NCI-H82 treated with DMSO at 0.1 percent for 48 hours (cell line): ENCODE results near the gene PPARG.

Experiments
- DNase-seq: peaks from one replicate; lab custom pipeline; 2025; ENCODE audit not compliant: unreplicated experiment; lab: John Stamatoyannopoulos, UW

The PPARG gene

DNA sequence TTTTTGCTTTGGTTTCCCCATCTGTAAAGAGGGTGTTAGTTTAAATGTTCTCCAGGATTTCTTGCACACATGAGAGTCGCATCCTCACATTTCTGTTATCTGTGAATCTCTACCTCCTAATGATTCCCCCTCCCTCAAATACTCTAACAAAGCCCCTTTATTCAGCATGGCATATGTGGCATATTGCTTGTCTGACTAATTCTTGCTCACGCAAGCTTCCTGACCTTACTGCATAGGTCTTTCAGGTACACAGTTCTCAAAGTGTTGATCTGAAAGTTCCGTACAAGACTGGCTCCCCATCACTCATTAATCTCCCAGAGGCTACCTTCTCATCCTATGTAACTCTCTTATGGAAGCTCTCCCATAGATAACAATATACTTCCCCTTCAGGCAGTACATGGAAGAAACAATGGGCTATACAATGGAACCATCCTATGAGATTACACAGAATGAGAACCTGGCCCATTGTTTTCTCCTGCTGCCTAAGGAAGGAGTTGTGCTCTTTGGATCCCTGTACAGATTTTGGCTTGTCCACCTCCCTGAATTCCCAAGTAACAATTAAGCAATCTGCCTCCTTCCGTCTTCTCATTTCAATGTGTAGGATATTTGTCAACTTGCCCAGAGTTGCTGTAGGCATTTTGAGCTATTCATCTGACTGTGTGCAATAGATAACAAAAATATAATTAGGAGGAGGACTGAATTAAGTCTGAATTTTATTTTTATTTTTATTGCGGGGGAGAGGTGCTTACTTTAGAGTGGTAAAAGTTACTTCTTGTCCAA is 51.0 kb downstream of the PPARG start:
- DNase-seq: no peak

DNA sequence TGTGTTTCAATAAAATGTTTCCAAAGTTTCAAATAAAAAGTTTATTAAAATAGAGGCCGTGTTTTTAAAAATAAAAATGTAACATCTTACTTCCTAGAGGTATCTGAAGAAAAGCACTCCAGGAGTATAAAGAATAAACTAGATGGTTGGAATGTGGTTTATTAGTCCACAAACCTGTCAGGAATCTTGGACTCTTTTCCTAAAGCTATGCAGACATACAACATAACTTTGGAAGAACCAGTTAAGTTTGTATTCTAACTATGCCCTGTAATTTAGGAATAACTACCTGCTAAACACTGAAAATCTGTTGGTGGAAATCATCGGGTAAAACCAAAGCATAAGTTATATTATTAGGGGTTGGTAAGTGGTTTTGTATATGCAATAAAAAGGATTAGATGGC is 51.6 kb downstream of the PPARG start:
- no peak for DNase-seq

- no peak for DNase-seq
These were observed 53.3 kb downstream of the PPARG start for GRCh38 chr3:12342151-12342550.

DNA sequence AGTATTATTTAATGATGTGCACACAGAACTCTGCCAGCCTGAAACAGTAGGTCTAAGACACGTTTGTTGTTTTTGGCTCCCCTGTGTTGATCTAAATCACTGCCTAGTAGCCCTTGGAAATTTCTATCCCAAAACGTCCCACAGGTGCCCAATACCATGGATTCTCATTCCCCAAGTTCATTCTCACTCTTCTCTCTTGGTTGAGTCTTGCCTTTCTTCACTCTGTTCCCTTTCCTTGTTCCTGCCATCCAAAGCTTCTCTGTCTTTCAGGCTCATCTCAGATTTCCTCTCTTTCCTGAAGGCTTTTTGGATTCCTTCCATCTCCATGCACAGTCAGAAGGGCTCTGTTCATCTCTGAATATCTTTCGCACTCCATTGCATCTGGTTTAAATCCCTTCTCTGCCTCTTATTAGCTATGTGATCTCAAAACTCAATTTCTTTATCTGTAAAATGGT is 54.2 kb downstream of the PPARG start:
- no peak for DNase-seq

- DNase-seq: no peak
These were observed 56.3 kb downstream of the PPARG start for GRCh38 chr3:12345141-12345561.

DNA sequence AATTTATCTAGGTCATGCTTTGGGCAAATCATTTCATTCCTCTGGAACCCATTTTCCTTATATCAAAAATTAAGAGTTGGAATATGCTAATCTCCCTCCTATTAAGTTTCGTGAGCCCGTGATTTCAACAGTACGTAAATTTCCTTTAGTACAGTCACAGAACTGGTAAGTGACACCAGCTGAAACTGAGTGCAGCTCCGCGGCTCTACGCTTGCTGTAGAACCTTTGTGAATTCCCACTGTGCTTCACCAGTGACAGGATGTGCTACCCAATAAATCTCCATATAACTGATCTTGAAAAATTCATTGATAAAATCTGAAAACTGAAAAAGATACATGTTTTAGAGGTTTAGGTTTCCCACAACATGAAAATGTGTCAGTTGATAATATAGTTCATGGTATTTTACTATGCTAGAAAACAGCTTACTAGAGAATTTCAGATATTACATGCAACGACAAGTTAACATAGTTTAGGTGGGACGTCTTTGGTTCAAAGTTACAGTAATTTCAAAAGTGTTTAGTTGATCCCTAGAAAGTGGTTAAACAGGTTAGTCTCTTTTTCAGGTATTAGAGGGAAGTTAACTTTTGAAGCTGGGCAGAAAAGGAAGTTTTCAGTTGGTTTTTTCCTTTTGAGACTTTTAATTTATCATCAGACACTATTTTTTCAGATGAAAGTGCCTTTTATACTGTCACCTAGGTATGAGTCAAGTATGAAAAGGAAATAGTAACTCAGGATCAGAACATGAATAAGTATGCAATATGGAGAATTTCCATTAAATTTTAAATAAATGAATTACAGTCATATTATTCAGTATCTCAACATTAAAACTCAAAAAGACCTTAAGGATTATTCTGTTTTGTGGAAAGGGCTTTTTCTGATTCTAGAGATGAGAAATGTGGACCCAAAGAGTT is 57.0 kb downstream of the PPARG start:
- DNase-seq: no peak

DNA sequence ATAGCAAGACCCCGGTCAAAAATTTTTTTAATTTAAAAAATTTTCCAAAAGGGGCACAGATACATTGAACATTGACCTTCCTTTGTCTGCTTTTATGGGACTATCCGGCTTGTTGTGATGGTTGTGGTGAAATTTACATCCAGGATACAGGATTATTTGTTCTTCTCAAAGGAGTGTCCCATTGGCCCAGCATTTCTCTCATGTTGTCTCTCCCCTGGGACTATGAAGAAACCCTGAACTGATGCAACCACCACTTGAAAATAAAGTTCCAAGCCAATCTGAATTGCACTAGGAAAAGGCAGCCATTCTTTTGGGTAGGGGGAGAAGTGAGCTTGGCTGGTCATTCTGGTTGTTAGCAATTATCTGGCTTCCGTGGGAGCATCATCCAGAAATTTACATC is 58.4 kb downstream of the PPARG start:
- DNase-seq: no peak

- DNase-seq: no peak
These were observed 61.3 kb downstream of the PPARG start for GRCh38 chr3:12349895-12350811.

GRCh38 chr3:12351145-12351544 is 62.3 kb downstream of the PPARG start:
- DNase-seq: no peak

GRCh38 chr3:12352253-12352652 is 63.4 kb downstream of the PPARG start:
- DNase-seq: no peak

DNA sequence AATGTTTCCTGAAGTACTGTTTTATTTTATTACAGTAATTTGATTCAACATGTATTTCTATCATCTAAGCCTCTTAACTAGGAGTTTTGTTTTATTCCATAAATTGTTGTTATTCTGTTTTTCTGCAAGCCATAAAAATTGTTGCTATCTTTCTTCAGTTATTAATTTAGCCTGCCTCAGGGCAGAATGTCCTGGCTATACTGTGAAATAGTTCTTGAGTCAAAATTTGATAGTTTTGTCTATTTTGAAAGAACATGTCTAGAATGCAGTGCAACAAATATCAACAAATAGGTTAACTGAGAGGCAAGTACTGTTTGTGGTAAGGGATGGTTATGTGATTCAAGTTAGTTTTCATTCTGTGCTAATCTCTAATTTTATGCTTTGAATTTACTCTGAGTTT is 63.9 kb downstream of the PPARG start:
- no peak for DNase-seq

GRCh38 chr3:12353796-12354525 is 65.1 kb downstream of the PPARG start:
- DNase-seq: no peak

GRCh38 chr3:12356175-12356574 is 67.3 kb downstream of the PPARG start:
- DNase-seq: no peak

- DNase-seq: no peak
These were observed 68.1 kb downstream of the PPARG start for GRCh38 chr3:12356996-12357395.

DNA sequence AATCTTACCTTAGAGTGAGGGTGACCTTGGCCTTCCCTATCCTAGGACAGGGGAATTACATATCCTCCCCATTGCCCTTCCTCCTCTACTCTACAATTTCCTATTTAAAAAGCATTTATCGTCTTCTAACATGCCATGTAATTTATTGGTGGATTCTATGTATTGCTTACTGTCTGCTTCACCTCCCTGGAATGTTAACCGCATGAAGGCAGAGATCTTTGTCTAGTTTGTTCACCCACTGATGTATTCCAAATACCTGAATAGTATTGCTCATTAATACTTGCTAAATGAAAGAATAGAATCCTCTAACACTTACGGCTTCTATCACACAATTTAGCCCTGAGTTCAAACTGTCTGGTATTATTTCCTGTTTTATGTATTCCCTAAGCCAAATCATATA is 68.6 kb downstream of the PPARG start:
- DNase-seq: no peak

GRCh38 chr3:12363397-12364195 is 74.7 kb downstream of the PPARG start:
- DNase-seq: no peak

DNA sequence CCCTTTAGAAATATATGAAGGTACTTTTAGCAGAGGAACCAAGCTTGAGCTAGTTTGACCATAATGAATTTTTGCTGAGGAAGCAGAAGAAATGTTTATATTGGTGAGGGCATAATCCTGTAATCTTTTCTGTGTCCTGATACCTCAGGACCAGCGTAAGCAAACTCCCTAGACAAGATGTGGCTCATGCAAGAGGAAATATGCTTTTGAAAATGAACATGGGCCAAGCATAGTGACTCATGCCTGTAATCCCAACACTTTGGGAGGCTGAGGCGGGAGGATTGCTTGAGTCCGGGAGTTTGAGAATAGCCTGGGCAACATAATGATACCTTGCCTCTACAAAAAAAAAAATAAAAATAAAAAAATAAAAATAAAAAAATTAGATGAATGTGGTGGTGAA is 78.5 kb downstream of the PPARG start:
- DNase-seq: no peak

DNA sequence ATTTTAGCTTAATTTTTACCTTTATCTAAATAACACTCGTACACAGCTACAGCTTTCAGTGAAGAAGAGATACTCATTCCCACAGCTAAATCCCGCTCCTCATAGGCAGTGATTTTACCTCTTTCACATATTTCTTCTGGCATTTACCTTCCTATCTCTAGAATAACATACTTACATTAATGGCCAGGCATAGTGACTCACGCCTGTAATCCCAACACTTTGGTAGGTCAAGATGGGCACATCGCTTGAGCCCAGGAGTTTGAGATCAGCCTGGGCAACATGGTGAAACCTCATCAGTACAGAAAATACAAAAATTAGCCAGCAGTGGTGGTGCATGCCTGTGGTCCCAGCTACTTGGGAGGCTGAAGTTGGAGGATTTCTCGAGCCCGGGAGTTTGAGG is 80.2 kb downstream of the PPARG start:
- no peak for DNase-seq

GRCh38 chr3:12369598-12369997 is 80.7 kb downstream of the PPARG start:
- DNase-seq: no peak

DNA sequence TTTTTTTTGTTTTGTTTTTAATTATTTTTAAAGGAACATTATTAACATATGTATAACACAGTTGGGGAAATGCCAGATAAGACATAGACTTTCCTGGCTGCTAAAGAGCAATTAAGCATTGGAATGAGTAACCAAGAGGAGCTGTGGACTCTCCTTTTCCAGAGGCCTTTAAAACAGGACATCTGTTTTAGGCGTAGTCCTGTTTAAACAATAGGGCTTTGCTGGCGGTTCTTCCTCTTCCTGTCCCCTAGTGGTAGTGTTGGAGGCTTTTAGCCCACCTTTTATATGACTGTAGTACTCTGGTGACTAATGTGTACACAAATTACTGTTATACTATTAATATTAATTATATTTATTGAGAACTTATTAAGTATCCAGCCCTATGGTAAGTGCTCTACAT is 81.9 kb downstream of the PPARG start:
- DNase-seq: no peak
